Measurements from ENCODE around the gene ZNF573.

ZNF573 gene

GRCh38 chr19:37695144-37695899 lies 84.1 kb downstream of the ZNF573 start:
- DNase-seq, result no peak

DNA sequence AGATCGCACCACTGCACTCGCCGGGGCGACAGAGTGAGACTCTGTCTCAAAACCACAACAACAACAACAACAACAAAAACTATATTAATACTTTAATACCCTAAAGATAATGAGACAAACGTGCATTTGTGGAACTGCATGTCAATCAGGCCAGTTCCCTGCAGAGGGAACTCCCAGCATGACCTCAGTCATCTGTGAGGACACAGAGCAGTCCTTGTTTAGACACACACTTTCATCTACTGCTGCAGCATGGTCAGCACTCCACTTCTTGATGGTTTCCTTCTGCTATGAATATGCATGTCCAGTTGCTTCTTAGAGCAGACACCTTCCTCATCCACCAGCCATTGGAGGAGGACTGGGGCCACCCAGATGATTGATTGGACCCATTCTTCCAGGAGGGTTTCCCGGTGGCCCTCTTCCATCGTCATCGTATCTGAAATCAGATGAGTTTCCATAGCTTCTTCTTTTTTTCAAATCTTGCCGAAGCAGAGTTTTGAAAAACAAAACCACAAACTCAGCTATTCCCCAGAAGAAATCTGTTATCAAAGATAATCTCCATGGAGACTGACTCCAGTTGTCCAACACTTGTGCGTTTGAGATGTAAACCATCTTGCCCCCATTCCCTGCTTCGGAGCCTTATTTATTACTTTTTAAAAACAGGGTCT lies 86.3 kb downstream of the ZNF573 start:
- DNase-seq, result no peak

DNA sequence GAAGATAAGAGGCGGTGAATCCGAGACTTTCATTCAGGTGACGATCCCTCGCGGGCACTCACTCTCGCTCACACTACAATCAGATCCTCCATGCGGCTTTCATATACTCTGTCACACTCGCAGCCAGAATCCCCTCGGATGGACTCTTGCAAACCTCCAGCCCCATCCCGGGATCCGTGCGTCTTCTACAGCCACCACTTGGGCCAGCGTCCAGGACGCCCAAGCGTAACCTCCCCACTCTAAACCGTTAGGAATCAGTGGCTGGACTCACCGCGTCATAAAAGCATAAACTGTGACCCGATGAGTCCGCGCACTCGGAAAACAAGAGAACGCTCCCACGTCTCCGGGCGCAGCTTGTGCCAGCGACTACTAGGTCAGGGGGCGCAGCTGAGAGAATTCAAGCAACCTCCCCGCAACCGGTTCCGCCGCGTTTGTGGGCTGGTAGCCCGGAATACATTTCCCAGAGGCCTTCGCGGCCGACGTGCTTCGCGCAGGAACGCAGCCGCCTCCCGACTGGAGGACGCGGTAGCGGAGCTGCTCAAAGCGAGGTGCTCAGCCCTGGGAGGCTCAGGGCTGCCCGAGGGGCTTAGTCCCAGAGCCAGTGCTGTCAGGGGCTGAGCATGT lies 87.4 kb downstream of the ZNF573 start:
- DNase-seq, result peak; percentile 87
